GM18505 (cell line): Measurements from ENCODE around the gene TCF23.

ENCODE experiments used
- ATAC-seq: cut with Tn5 transposase; IDR thresholded peaks from one replicate; pipeline ENCODE4 v1.9.1; 2021; ENCODE audit not compliant: unreplicated experiment
- POLR2A ChIP-seq: IDR thresholded peaks from 4 replicates; pipeline ENCODE4 v1.6.1; 2011; ENCODE audit warnings: borderline replicate concordance; ENCODE audit not compliant: insufficient read depth, insufficient read length; ENCODE audit errors: extremely low read depth

The TCF23 gene

DNA sequence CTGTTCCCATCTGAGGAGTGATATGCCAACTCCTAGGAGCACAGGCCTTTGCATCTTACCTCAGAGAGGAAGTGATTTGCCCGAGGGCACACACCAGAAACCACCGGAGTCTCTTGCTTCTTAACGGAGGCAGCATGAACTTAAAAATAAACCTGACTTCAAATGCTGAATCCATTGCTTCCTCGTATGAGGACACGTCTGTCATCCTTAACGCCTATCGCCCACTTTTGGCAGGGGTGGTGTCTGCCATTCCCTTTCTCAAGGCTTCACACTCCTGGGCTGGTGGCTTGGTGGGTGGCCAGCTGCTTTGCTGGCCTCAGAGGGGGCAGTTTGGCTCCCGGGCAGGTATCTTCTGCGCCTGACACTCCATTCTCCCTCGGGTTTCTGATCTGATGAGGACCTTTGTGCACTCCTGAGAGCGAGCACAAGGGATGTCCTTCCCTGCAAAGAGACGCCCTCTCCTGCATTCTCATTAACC lies 13.3 kb upstream of the TCF23 start:
- ATAC-seq = no peak
- TF ChIP-seq POLR2A = no peak

DNA sequence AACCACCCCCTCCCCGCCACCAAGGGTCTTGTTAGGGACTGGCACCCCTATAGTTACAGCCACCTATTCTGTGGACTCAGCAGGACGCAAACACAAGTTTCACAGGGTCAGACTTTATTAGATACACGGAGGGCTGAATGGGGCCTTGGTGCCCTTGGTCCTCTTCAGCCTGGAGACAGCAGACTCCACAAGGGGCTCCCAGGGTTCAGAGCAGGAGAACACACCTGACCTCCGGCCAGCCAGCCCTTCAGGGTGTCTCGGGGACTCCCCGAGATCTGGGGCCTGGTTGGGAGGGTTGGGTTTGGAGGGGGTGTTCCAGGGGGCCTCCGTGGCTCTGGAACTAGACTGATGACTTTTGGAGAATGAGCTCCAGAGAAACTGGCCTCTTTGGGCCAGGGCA lies 12.1 kb upstream of the TCF23 start:
- ATAC-seq = no peak
- TF ChIP-seq POLR2A = no peak

DNA sequence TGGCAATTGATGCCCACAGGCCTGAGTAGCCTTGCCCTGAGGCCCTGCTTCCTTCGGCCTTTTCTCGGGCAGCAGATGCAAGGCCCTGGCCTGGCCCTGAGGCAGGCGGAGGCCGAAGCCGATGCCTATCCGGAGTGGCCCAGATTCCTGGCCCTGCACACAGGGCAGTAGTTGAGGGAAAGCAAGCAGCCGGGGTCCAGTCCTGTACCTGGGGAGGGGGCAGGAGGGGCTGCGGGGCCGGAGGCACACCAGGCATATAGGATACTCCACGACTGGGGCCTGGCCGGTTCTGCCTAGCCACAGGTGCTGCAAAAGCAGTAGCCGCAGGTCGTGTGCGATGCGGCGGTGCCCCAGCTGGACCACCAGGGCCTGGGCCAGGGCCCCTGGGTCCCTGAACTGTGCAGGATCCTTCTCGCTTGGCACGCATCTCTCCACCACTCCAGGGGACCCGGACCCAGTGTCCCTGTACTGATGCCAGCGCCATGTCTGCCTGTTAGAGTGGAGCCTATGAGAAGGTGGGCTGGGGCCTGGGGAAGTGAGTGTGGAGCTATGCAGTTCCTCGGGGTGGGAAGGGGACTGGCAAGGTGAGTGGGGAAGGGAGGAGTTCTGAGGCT lies 11.4 kb upstream of the TCF23 start:
- no peak for ATAC-seq
- no peak for TF ChIP-seq POLR2A

DNA sequence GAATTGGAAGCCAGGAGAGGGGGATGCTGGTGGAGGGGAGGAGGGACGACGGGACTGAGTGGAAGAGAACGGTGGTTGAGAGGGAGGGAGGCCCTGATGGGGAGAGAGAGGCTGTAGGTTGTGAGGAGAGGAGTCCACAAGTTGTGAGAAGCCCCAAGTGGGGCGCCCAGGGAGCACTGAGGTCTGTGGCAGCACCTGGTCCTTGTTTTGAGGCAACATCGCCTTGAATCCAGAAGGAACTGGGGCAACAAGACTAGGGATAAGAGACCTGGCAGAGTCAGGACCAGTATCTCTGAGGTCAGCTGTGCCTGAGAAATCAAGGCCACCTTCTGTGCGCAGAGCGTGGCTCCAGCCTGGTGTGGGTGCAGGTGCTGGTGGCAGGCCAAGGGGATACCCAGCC lies 10.7 kb upstream of the TCF23 start:
- no peak for ATAC-seq
- TF ChIP-seq POLR2A = no peak

DNA sequence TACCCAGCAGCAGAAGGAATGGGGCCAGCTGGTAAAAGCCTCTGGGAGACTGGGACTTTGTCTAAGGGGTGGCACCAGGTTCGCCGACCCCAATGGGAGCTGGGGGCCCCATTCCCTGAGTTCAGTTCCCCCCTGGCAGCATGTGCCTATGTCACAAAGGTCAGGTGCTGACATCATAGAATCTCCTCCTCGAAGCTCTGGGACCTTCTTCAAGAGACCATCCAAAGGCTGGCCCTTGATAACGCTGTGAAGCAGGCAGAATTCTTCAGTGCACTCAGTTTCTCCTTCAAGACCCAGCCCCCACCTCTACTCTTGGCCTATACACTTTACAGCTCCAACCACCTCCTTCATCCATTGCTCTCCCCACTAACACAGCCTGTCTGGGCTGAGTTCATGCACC lies 9.5 kb upstream of the TCF23 start, which contains the start of gene PRR30:
Gene PRR30, minus strand, starts transcription at position 101 of the 400 bp plus-strand sequence. CDS start 1,081 bp downstream, outside the sequence.
- no peak for TF ChIP-seq POLR2A
- no peak for ATAC-seq

DNA sequence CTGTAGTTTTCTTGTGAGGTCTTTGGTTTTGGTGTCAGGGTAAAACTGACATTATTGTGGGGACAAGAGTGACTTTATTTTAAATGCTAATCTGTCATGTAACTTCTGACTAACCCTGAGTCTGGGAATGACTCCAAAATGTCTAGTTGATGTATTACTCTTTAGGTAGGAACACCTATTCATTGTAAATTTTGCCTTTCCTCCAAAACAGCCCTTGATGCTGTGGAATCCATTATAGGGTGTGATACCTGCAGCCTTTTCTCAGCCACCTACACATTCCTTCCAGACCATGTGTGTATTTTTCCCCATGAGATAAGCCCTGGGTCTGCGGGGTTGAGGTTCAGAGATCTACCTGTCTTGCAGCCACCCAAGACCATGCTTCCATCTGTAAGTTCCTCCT lies 5.5 kb upstream of the TCF23 start:
- ATAC-seq = no peak
- no peak for TF ChIP-seq POLR2A

DNA sequence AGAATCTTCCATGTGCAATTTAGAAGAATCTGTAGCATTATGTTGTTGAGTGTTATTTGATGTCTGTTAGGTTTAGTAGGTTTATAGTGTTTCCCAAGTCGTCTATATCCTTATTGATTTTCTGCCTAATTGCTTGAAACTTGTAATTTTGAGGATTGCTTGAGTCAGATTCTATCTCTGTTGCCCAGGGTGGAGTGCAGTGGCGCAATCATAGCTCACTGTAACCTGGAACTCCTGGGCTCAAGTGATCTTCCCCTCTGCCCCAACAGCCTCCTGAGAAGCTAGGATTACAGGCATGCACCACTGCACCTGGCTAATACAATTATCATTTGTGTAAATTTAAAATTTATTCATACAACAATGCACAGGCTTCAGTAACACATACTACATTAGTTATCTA lies 3.1 kb upstream of the TCF23 start:
- ATAC-seq = no peak
- no peak for TF ChIP-seq POLR2A

DNA sequence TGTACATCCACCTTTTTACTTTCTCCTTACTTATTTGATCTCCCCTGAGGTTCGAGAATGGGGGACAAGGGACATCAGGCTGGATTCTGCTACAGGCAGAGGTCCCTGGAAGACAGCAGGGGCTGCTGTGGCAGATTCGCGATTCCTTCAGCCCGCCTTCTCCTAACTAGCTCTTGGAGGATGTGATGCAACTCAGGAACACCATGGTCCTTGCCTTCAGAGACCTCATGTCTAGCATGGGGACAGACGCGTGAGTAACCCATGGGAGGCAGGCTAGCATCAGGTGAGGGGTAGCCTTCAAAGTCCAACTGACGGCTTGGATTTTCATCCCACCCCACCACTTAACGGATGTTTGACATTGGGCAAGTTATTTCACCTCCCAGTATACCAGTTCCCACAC lies 869 bp upstream of the TCF23 start:
- no peak for ATAC-seq
- TF ChIP-seq POLR2A = no peak

DNA sequence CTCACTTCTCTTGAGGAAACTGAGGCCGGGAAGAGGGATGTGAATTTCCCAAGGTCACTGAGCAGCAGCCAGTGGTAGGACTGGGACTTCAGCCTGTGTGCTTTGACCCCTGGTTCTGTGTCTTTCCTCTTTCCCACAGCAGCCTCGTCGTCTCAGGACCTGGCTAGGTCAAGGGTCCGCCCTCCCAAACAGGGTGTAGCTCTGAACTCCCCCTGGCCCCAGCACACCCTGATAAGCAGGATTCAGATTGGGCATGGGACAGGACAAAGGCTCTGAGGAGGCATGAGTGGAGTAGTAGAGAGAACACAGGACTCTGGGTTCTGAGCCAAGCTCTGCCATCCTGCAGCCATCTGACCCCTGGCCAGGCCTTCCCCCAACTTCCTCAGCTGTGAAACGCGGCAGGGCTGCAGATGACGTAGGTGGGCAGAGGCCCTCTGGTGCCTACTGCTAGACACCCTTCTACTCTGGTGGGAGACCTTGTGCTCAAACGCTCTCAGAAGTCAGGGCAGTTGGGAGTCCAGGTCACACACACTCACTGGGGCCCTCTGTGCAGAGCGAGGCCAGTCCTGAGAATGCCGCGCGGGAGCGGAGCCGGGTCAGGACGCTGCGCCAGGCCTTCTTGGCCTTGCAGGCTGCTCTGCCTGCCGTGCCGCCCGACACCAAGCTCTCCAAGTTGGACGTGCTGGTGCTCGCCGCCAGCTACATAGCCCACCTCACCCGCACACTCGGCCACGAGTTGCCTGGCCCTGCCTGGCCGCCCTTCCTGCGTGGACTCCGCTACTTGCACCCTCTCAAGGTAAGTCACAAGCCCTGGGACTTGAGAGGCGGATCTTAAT lies 984 bp downstream of the TCF23 start:
- no peak for ATAC-seq
- no peak for TF ChIP-seq POLR2A

DNA sequence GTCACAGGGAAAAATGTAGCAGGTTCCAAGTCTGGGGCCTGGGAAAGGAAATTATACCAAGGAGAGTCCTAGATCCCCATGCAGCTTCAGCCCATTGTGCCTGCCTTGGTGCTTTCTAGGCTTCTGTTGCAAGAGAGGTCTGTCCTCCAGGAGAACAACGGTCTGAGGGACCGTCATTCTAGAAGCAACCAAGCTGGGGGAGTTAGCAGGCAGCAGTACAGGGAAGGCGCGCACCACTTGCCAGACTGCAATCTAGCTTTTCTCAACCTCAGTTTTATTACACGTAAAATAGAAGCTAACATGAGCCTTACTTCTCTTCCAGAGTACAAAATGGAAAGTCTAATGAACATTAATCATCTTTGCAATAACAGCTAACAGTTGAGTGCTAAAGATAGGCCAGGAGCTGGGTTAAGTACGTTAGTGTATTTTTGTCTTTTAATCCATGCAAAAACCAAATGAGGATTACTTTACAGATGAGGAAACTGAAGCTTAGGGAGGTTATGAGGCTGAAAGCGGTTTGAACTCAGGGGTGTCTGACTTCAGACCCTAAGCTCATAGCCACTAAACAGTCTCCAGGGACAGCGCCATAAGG lies 1.9 kb downstream of the TCF23 start:
- no peak for ATAC-seq

DNA sequence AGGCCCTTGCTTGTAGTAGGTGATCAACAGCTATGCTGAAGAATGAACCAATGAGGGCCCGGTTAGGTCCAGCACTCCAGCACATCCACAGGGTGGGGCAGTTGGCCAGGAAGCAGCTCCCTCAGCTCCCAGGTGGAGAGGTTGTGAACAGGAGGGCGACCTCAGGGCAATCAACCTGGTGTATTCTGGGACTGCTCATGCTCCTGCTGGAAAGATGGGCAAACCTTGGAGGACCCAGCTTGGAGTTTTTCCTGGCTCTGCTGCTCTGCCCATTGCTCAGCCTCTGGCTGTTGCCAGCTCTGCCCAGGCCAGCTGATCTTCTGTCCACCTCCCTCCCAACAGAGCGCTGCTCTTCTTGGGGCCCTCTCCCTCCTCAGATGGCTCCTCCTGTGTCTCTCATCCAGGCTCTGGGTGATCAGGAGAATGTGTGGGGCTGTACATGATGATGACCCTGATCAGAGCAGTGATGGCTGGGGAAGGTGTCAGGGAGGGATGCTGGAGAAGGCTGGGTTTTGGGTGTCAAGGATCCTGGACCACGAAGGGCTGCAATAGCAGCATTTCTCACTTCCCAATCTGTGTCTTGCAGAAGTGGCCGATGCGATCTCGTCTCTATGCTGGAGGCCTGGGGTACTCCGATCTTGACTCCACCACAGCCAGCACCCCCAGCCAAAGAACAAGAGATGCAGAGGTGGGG lies 3.4 kb downstream of the TCF23 start:
- no peak for TF ChIP-seq POLR2A
- no peak for ATAC-seq

More for the DNA sequence above, 1.9 kb downstream of the TCF23 start:
- no peak for TF ChIP-seq POLR2A

DNA sequence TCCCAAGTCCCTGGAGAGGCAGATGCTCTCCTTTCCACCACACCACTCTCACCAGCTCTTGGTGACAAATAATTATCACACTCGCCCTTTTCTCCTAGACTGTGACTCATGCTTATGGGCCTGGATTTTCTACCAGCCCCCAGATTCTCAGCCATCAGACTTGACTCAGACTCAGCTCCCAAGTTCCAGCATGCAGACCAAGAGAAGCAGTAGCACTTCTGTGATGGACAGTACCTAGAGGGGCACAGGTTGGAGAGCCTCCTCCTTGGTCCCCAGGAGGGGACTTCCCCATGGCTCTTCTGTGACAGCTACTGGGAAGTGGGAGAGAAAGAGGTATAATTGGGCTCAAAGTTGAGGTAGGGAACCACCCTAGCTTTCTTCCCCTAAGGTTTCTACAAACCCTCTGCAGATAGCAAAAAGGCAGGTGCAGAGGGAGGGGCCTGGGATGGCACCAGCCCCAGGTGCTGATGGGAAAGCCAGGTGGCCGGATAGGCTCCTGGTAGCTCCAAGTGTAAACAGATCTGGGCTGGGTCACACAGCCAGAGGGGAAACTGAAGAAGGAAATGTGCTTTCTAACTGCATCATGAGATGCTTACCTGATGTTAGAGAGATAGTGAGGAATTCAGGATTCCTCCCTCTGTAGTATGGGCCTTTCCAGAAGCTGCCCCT lies 4.1 kb downstream of the TCF23 start:
- no peak for TF ChIP-seq POLR2A
- no peak for ATAC-seq

DNA sequence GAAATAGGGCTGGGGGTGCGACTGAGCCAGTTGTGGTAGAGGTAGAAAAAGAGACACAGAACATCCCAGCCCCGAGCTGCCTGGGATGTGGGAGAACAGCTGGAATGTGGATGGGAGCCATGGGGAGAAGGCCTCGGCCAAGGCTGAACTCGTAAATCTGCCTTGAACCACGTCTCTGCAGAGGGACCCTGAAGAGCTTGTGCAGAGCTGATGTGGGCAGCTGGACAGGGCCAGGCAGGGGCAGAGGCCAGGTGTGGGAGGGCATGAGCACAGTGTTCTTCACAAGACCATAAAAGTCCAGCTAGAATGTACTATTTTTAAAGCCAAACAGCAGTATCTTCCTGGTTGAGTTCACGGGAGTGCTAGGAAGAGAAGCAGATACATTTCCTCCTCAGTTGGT lies 5.7 kb downstream of the TCF23 start:
- no peak for ATAC-seq
- no peak for TF ChIP-seq POLR2A

DNA sequence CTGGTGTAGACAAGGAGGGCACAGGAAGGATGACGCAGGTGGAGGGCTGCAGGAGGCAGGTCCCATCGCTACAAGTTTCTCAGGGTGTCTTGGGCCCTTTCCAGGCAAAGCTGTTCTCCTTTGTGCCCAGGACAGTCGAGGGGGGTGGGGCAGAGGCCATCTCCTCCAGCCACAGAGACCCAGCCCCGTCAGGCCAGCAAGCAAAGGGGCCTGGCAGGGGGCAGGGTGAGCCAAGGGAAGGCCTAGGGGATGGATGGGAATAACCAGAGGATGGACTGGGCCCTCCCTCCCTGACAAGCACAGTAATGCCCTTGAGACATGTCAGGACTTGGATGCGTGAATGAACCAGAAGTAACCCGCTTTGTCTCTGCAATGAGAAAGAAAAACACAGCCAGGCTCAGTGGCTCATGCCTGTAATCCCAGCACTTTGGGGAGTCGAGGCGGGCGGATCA lies 6.3 kb downstream of the TCF23 start:
- no peak for ATAC-seq
- no peak for TF ChIP-seq POLR2A

DNA sequence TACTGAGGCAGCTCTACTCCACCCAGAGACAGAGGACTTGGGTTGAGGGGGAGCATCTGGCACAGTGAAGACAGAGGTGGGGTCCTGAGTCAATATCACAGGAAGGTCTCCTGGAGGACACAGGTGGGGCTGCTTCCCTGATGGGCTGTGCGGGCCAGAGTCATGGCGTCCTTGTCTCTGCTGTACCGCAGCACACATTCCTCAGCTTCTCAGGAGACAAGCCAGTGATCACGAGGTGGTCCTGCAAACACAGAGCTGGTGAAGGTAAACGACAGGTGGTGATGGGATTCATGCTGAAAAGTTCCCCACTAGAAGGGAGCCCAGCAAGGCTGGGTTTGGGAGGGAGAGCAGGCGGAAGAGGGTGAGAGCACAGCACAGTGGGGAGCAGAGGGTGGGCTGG lies 9.7 kb downstream of the TCF23 start:
- no peak for TF ChIP-seq POLR2A
- ATAC-seq = no peak
